ENCODE results near the gene CSPG5.

- TF ChIP-seq CTCF (IDR thresholded peaks at IDR 0.05) = no peak
- TF ChIP-seq POLR2A (IDR thresholded peaks at IDR 0.05) = no peak
Observed at GRCh38 chr3:47565734-47566550, 12.7 kb downstream of the CSPG5 start.

Measured in heart left ventricle (tissue), 13 donors.